DND-41 (cell line): Measurements from ENCODE around the gene C1orf74.

ENCODE experiments used
- CTCF ChIP-seq: IDR thresholded peaks from 2 replicates; pipeline ENCODE4 v1.5.1; 2012; ENCODE audit warnings: borderline replicate concordance, low read length, moderate library complexity, mild to moderate bottlenecking; ENCODE audit not compliant: poor library complexity, severe bottlenecking; ENCODE audit errors: extremely low read depth
- EZH2 ChIP-seq: IDR thresholded peaks from 3 replicates; pipeline ENCODE4 v1.6.1; 2012; ENCODE audit warnings: borderline replicate concordance, low read depth, mild to moderate bottlenecking, moderate library complexity, low read length, inconsistent platforms; ENCODE audit not compliant: severe bottlenecking

DNA sequence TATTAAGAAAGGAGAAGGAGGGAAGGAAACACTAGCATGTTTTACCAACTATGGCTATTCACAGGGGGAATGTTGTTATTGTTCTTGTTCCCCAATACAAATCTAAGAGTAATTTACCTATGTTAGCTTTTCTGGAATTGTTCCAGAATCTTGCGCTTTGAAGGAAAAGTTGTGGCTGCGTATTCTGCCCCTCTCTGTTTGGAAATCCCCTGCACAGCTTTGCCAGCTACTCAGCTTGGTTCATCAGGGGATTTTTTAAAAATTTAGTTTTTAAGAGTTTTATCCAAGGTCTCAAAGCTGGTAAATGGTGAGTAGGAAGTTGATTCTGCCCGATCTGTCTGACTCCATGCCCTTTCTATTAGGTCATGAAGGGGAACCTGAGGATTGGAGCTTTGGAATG is 31.1 kb upstream of the C1orf74 start:
- no peak for TF ChIP-seq CTCF
- no peak for TF ChIP-seq EZH2
